H1 (cell line): ENCODE results near the gene ATP5F1A. TPM values are rescaled to one million over a fixed set of nuclear protein-coding genes. Genes with fewer than 3 reads are reported as not detected.

Source experiments
- CTCF ChIA-PET: fragments of 300-600 bp; sonication (Branson Sonifier 250); formaldehyde crosslinking; loops from one replicate; lab custom pipeline; 2021; ENCODE audit not compliant: partially characterized antibody; lab: Charles Lee
- POLR2A ChIA-PET: fragments of 300-600 bp; sonication (Branson Sonifier 250); formaldehyde crosslinking; loops from one replicate; lab custom pipeline; 2021; ENCODE audit warnings: inconsistent platforms; ENCODE audit not compliant: partially characterized antibody; lab: Charles Lee
- DNase-seq, 2 experiments: peaks; one replicate each; pipeline versions ENCODE4 v3.0.0 to v3.0.0-alpha.2; 2010 to 2022; ENCODE audit warnings: low spot score in 2 of 2, low read depth in 1 of 2, mixed read lengths in 1 of 2
- FAIRE-seq: peaks from 2 replicates; lab custom pipeline; 2011; peaks lifted over from hg19 to GRCh38; lab: Jason Lieb, UNC
- H2AFZ ChIP-seq: 2 replicates; pipeline ENCODE4 v1.8.1; 2012; ENCODE audit warnings: low read length, inconsistent platforms
- H2AK5ac ChIP-seq: 2 replicates; pipeline ENCODE4 v1.6.1; 2013; ENCODE audit warnings: low read depth, low read length
- H2BK120ac ChIP-seq: replicated peaks from 2 replicates; pipeline ENCODE3; 2013; ENCODE audit warnings: low read depth, low read length, inconsistent platforms
- H2BK12ac ChIP-seq: 2 replicates; pipeline ENCODE4 v1.6.1; 2013; ENCODE audit warnings: low read depth, low read length
- H2BK15ac ChIP-seq: 2 replicates; pipeline ENCODE4 v1.6.1; 2013; ENCODE audit warnings: low read length
- H2BK20ac ChIP-seq: 2 replicates; pipeline ENCODE4 v1.6.1; 2013; ENCODE audit warnings: low read length
- H2BK5ac ChIP-seq: 2 replicates; pipeline ENCODE4 v1.6.1; 2013; ENCODE audit warnings: low read depth, low read length
- H3K14ac ChIP-seq: 2 replicates; pipeline ENCODE4 v1.6.1; 2013; ENCODE audit warnings: inconsistent platforms; ENCODE audit not compliant: insufficient read length
- H3K18ac ChIP-seq: 2 replicates; pipeline ENCODE4 v1.6.1; 2013; ENCODE audit warnings: low read length; ENCODE audit errors: extremely low read depth
- H3K23ac ChIP-seq: 2 replicates; pipeline ENCODE4 v1.6.1; 2013; ENCODE audit warnings: inconsistent platforms; ENCODE audit not compliant: insufficient read length
- H3K23me2 ChIP-seq: 2 replicates; pipeline ENCODE4 v1.6.1; 2013; ENCODE audit warnings: low read depth, low read length
- H3K27ac ChIP-seq: 2 replicates; pipeline ENCODE4 v1.6.1; 2011; ENCODE audit warnings: low read depth, low read length, inconsistent platforms
- H3K27me3 ChIP-seq, 4 experiments: replicated peaks in 1 of 4; 1 replicate in 1 of 4; 2 replicates in 3 of 4; pipeline versions ENCODE4 v1.6.1 to v1.8.1; 2011 to 2013; ENCODE audit warnings: low read length in 3 of 4, mild to moderate bottlenecking in 3 of 4, inconsistent platforms in 2 of 4, mixed read lengths in 2 of 4, moderate library complexity in 1 of 4; ENCODE audit not compliant: control insufficient read depth in 3 of 4, insufficient read depth in 3 of 4; ENCODE audit errors: extremely low read depth in 1 of 4
- H3K36me3 ChIP-seq, 4 experiments: 2 replicates each; pipeline versions ENCODE4 v1.6.1 to v1.8.1; 2011 to 2013; ENCODE audit warnings: mild to moderate bottlenecking in 4 of 4, low read length in 3 of 4, moderate library complexity in 2 of 4, control low read depth in 1 of 4, inconsistent platforms in 1 of 4; ENCODE audit not compliant: insufficient read depth in 4 of 4, control insufficient read depth in 2 of 4
- H3K4ac ChIP-seq: replicated peaks from 2 replicates; pipeline ENCODE3; 2013; ENCODE audit warnings: low read length, low read depth, mixed read lengths, inconsistent platforms; ENCODE audit not compliant: insufficient read length
- H3K4me1 ChIP-seq, 4 experiments: replicated peaks in 1 of 4; 1 replicate in 1 of 4; 2 replicates in 3 of 4; pipeline versions ENCODE4 v1.6.1 to v1.8.1; 2011 to 2013; ENCODE audit warnings: low read length in 3 of 4, inconsistent platforms in 2 of 4, mixed read lengths in 1 of 4; ENCODE audit not compliant: insufficient read depth in 4 of 4, control insufficient read depth in 3 of 4
- H3K4me2 ChIP-seq, 2 experiments: 2 replicates each; pipeline versions ENCODE4 v1.6.1 to v1.8.1; 2011 to 2013; ENCODE audit warnings: low read depth in 2 of 2, low read length in 2 of 2, control low read depth in 1 of 2, inconsistent platforms in 1 of 2, mild to moderate bottlenecking in 1 of 2; ENCODE audit not compliant: insufficient read depth in 1 of 2
- H3K4me3 ChIP-seq, 4 experiments: fragments of 200-600, 300-600 bp in 1 of 4; sonication (generic), shearing (Covaris generic), sonication (Bioruptor Twin) in 1 of 4; 2 replicates each; pipeline versions ENCODE4 v1.5.1 to v1.8.1; 2011 to 2016; ENCODE audit warnings: low read length in 4 of 4, low read depth in 3 of 4, control low read depth in 2 of 4, inconsistent platforms in 2 of 4, mild to moderate bottlenecking in 2 of 4, mixed read lengths in 1 of 4, moderate library complexity in 1 of 4; ENCODE audit not compliant: insufficient read depth in 2 of 4; ENCODE audit errors: extremely low read depth in 1 of 4
- H3K56ac ChIP-seq: replicated peaks from 2 replicates; pipeline ENCODE3; 2013; ENCODE audit warnings: low read depth, mild to moderate bottlenecking, mixed read lengths, low read length, inconsistent platforms; ENCODE audit not compliant: insufficient read length
- H3K79me1 ChIP-seq: 2 replicates; pipeline ENCODE4 v1.6.1; 2013; ENCODE audit warnings: low read depth, low read length, control low read depth
- H3K79me2 ChIP-seq, 2 experiments: 2 replicates each; pipeline versions ENCODE4 v1.6.1 to v1.8.1; 2012 to 2013; ENCODE audit warnings: low read length in 2 of 2, mild to moderate bottlenecking in 2 of 2, inconsistent platforms in 1 of 2; ENCODE audit not compliant: insufficient read depth in 2 of 2, control insufficient read depth in 1 of 2
- H3K9ac ChIP-seq, 4 experiments: replicated peaks in 1 of 4; 1 replicate in 1 of 4; 2 replicates in 3 of 4; pipeline versions ENCODE4 v1.6.1 to v1.8.1; 2011 to 2013; ENCODE audit warnings: low read depth in 3 of 4, low read length in 3 of 4, control low read depth in 2 of 4, mild to moderate bottlenecking in 2 of 4, moderate library complexity in 2 of 4, inconsistent platforms in 1 of 4; ENCODE audit errors: extremely low read depth in 1 of 4
- H3K9me3 ChIP-seq, 2 experiments: 2 replicates each; pipeline versions ENCODE4 v1.6.1 to v1.8.1; 2012 to 2013; ENCODE audit warnings: mild to moderate bottlenecking in 2 of 2, moderate library complexity in 2 of 2, control low read depth in 1 of 2, inconsistent platforms in 1 of 2, low read depth in 1 of 2, low read length in 1 of 2, mixed read lengths in 1 of 2; ENCODE audit not compliant: insufficient read depth in 2 of 2
- H4K20me1 ChIP-seq, 2 experiments: replicated peaks in 1 of 2; 2 replicates each; pipeline versions ENCODE3 to v1.8.1; 2011 to 2013; ENCODE audit warnings: inconsistent platforms in 2 of 2, low read length in 2 of 2, mild to moderate bottlenecking in 1 of 2; ENCODE audit not compliant: insufficient read depth in 2 of 2, control insufficient read depth in 1 of 2
- H4K5ac ChIP-seq: 2 replicates; pipeline ENCODE4 v1.6.1; 2013; ENCODE audit warnings: low read length, low read depth, mixed read lengths, inconsistent platforms; ENCODE audit not compliant: insufficient read length
- H4K8ac ChIP-seq: 2 replicates; pipeline ENCODE4 v1.8.0; 2013; ENCODE audit warnings: mild to moderate bottlenecking, moderate library complexity, low read length, inconsistent platforms; ENCODE audit not compliant: insufficient read depth; ENCODE audit errors: extremely low read depth
- H4K91ac ChIP-seq: replicated peaks from 2 replicates; pipeline ENCODE3; 2013; ENCODE audit warnings: low read length, mixed read lengths, inconsistent platforms; ENCODE audit not compliant: insufficient read length
- CHD2 ChIP-seq: IDR thresholded peaks from 2 replicates; pipeline ENCODE4 v1.6.1; 2012; ENCODE audit warnings: low read length, improper control_type of control experiment
- CTCF ChIP-seq, 3 experiments: IDR thresholded peaks; 1 replicate in 2 of 3; 2 replicates in 1 of 3; pipeline versions ENCODE4 v1.5.1 to v1.6.1; 2011; ENCODE audit warnings: low read length in 3 of 3, mild to moderate bottlenecking in 3 of 3, inconsistent platforms in 2 of 3, low read depth in 1 of 3, moderate library complexity in 1 of 3; ENCODE audit not compliant: insufficient read depth in 1 of 3; ENCODE audit errors: control extremely low read depth in 1 of 3
- KDM1A ChIP-seq: fragments of 200-600, 300-600 bp; sonication (generic); IDR thresholded peaks from 2 replicates; pipeline ENCODE4 v1.7.1; 2016; ENCODE audit warnings: mild to moderate bottlenecking, low read length, borderline replicate concordance
- NRF1 ChIP-seq: IDR thresholded peaks from 2 replicates; pipeline ENCODE4 v1.6.1; 2011; ENCODE audit warnings: mild to moderate bottlenecking, low read depth, low read length, improper control_type of control experiment
- RBBP5 ChIP-seq: IDR thresholded peaks from 2 replicates; pipeline ENCODE4 v1.7.1; 2012; ENCODE audit warnings: low read depth, mild to moderate bottlenecking, inconsistent platforms, low read length, moderate library complexity, borderline replicate concordance
- TAF7 ChIP-seq: optimal IDR thresholded peaks from 2 replicates; pipeline ENCODE3; 2011; ENCODE audit warnings: low read depth, mild to moderate bottlenecking, inconsistent platforms, low read length, moderate library complexity, borderline replicate concordance
- ZNF274 ChIP-seq: IDR thresholded peaks from 2 replicates; pipeline ENCODE4 v1.7.0; 2012; ENCODE audit warnings: low read length, borderline replicate concordance; ENCODE audit errors: extremely low read depth
- WGBS, 2 experiments: shearing (Covaris generic) in 1 of 2; methylation state at CpG; one replicate each; pipeline versions ENCODE4 v1.1.6 to v1.1.7; 2013 to 2015; ENCODE audit warnings: low lambda C conversion rate in 2 of 2, mixed read lengths in 2 of 2, inconsistent platforms in 1 of 2, low coverage in 1 of 2, missing lambda C conversion rate in 1 of 2; ENCODE audit not compliant: insufficient replicate concordance in 2 of 2, insufficient coverage in 1 of 2, insufficient read length in 1 of 2; ENCODE audit errors: extremely low coverage in 1 of 2, missing lambda C conversion rate in 1 of 2; 5-methylcytosine and 5-hydroxymethylcytosine counted together
- polyA plus RNA-seq, 7 experiments: library from polyadenylated mRNA; depleted of rRNA in 3 of 7; stranded (reverse) in 5 of 7; unstranded in 2 of 7; fragments of >200 nt in 5 of 7; fragments of 200-250 nt in 2 of 7; gene quantifications; 1 replicate in 5 of 7; 2 replicates in 1 of 7; 4 replicates in 1 of 7; pipeline versions ENCODE4 v1.2.1 to v1.2.3, GENCODE V29; 2011 to 2013; ENCODE audit warnings: missing spikeins in 2 of 7, mixed read lengths in 2 of 7
- total RNA-seq: library from RNA; stranded (reverse); fragmentation: NEBNext Ultra II Directional; extraction: Animal tissue kit (Norgen Biotek cat#: 25700); gene quantifications from 2 replicates; pipeline ENCODE4 v1.2.1, GENCODE V29; 2021

ATP5F1A gene
- total and polyA plus RNA-seq, 2 of the 8 experiments (the other 6 are each of a cell fraction or from before 2014, with no cell fraction given), result 685 to 970 TPM

- FAIRE-seq, result no peak
- H2BK5ac ChIP-seq, result no peak overlapping the region
- H2AK5ac ChIP-seq, result no peak overlapping the region
- H4K91ac ChIP-seq, result no peak overlapping the region
- peaks cover 1% of the 10 kb centered on the region; the same call in 1 of the 2 replicates for H3K23me2 ChIP-seq
- H3K4me3 ChIP-seq, result no peak overlapping the region
- H2BK20ac ChIP-seq, result no peak overlapping the region
- 89% methylated on average over 4 of the region's 4 CpGs; no CpG with 5 or more reads in 1 of the 2 experiments for WGBS, 2 experiments
- H3K27me3 ChIP-seq, result no peaks in the 10 kb centered on the region
- H3K79me2 ChIP-seq, result no peaks in the 10 kb centered on the region
- H3K36me3 ChIP-seq, result no peaks in the 10 kb centered on the region
- H3K4me2 ChIP-seq, result no peak overlapping the region
- H3K4ac ChIP-seq, result no peak overlapping the region
- no peak overlapping the region for H2AFZ ChIP-seq
- peaks cover 0 to 3% (median 0%) of the 10 kb centered on the region in 4 experiments; a peak in 2 of 7 replicates for H3K4me1 ChIP-seq
- no peak overlapping the region for H4K8ac ChIP-seq
- no peaks in the 10 kb centered on the region for H3K9me3 ChIP-seq
- H3K23ac ChIP-seq, result no peak overlapping the region
- H3K9ac ChIP-seq, result no peak overlapping the region
- no peak overlapping the region for H2BK12ac ChIP-seq
- H4K5ac ChIP-seq, result no peak overlapping the region
- CTCF ChIA-PET, result interaction anchor here (0.9 to 1.9 kb wide), 4 partner anchors 9 to 141 kb away, joined by 3 to 10 read pairs (median 3); no protein-coding TSS in a partner anchor
- no peak overlapping the region for H3K18ac ChIP-seq
- no peak overlapping the region for H3K27ac ChIP-seq
- no peak for TF ChIP-seq ZNF274
- TF ChIP-seq RBBP5, result no peak
- no peak for TF ChIP-seq KDM1A
- no peak for TF ChIP-seq CHD2
- TF ChIP-seq NRF1, result no peak
- TF ChIP-seq TAF7, result no peak
- TF ChIP-seq CTCF (IDR thresholded peaks at IDR 0.05; ENCODE audit: control extremely low read depth in 1 of 3, insufficient read depth in 1 of 3, low read depth in 1 of 3, low read length in 3 of 3), result no peak
- H4K20me1 ChIP-seq, result peaks cover 0 to 2% of the 10 kb centered on the region in 2 experiments
- POLR2A ChIA-PET, result interaction anchor here (0.9 to 1.0 kb wide), 3 partner anchors 9 to 25 kb away, joined by 3 read pairs; no protein-coding TSS in a partner anchor
- no peak overlapping the region for H2BK15ac ChIP-seq
- H3K79me1 ChIP-seq, result no peaks in the 10 kb centered on the region; the same call in 1 of the 2 replicates
- no peak overlapping the region for H3K14ac ChIP-seq
- DNase-seq, result no peak
- H3K56ac ChIP-seq, result no peak overlapping the region
- H2BK120ac ChIP-seq, result no peak overlapping the region
These were observed 42.1 kb upstream of the ATP5F1A start for GRCh38 chr18:46140173-46140572.
